Dermis blood vessel endothelial cell (primary cell): ENCODE data around the gene COPS9. TPM values are rescaled to one million over a fixed set of nuclear protein-coding genes. Genes with fewer than 3 reads are reported as not detected.

Experiments used
- DNase-seq: peaks from one replicate; pipeline ENCODE4 v3.0.0; 2010
- total RNA-seq: library from RNA; depleted of rRNA; stranded (reverse); fragments of >200 nt; gene quantifications from 2 replicates; pipeline ENCODE4 v1.2.3, GENCODE V29; 2014

Gene COPS9
- total RNA-seq, 1 donor from 2014 or later = 98.9 TPM

- no peak for DNase-seq
Observed at GRCh38 chr2:240165661-240166060, 29.6 kb upstream of the COPS9 start.

- DNase-seq = no peak
Observed at GRCh38 chr2:240165034-240165433, 28.9 kb upstream of the COPS9 start.

DNA sequence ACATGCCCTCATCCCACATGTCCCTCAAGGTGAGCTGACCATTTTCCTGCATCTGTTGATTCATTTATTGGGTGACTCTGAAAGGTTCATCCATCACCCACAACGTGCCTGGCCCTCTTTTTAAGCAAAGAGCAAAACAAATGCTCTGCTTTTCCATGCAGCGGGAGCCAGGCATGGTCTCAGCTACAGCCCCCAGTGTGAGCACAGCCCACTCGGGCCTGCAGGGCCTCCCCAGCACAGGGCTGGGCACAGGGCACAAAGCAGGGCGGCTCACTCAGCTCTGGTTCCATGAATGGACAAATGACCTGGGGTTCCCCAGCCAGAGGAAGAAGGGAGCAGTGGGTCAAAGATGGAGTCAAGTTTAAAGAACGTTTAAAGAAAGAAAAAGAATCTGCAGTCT lies 28.5 kb upstream of the COPS9 start:
- DNase-seq = no peak

DNA sequence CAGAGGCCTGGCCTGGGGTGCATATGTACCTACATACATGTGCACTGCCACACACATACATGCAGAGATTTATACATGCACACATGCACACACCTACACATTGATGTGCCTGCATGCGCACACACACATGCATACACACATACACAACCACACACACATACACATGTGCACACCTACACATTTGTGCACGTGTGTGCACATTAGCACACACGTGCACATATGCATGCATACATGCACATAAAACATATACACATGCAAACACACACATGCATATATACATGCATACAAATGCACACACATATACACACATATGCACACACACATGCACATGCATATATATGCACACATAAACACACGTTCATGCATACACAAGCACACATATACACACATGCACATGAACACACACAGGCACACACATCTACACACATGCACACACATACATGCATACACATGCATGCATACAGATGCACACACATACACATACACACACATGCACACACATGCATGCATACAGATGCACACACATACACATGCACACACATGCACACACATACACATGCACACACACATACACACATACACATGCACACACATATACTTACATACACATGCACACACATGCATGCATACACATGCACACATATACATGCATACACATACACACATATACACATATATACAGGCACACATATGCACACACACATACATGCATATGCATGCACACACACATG lies 27.9 kb upstream of the COPS9 start:
- no peak for DNase-seq

DNA sequence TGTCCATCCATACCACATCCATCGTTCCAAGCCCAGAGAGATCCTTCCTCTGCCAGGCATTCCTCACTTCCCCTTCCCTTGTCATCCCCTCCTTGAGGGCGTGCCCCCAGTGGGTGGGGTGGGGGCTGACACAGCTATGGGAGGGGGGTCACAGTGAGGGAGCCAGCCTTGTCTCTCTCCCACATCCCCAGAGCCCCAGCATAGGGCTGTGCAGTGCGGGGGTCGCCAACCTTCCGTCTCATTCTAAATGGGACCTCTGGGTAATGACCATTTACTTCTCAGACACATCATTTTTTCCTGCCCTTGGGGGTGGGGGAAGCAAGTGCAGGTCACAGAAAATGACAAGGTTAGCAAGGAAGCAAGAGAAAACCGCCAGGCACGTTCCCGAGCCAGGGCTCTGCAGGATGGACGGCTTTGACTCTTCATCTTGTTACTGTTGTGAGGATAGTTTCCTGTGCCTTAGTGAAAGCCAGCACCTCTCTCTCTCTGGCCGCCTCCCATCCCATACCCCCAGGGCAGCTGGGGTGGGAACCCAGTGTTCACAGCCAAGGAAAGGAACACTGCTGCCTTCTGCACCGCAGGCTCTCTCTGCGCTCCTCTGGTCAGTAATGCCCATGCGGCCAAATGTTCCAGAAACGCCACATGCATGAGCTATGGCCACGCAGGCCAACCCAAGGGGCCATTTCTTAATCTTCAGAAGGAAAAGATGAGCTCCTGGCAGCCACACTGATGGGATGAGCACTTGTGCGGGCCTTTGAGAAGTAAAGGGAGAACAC lies 27.0 kb upstream of the COPS9 start:
- no peak for DNase-seq

DNA sequence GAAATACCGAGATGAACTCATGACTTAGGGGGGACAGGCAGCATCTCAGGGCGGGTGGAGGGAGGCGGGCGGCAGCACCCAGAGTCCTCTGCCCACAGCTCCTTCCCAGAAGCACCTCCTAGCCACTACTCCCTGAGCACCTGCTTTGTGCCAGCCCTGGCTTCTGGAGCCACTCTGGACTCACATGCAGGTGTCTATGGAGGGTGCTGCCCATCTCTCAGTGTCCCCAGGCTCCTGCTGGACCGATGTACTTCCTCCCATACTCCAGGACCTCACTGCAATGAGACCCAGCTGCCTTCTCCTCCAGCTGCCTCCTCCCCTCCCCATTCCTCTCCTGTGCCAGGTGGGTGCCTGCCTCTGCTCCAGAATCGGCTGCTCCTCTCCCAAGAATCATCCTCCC lies 26.4 kb upstream of the COPS9 start:
- no peak for DNase-seq

DNA sequence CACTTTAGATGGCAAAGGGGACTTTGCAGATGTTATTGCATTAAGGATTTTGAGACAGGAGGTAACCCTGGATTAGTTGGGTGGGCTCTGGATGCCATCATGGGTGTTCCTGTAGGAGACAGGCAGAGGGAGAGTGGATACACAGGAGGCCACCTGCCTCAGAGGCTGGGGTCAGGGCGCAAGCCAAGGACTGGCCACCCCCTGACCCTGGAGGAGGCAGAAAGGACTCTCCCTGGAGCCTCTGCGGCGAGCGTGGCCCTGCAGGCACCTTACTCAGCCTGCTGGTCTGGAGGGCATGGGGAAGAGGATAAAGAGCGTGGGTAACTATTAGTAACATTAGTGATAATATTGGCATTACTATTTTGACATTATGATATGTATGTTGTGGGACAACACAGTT lies 25.9 kb upstream of the COPS9 start:
- DNase-seq = no peak

GRCh38 chr2:240161087-240161750 lies 25.1 kb upstream of the COPS9 start:
- DNase-seq = no peak

- DNase-seq = no peak
Observed at GRCh38 chr2:240160291-240161086, 24.4 kb upstream of the COPS9 start.

GRCh38 chr2:240159251-240159839 lies 23.2 kb upstream of the COPS9 start:
- DNase-seq = no peak

DNA sequence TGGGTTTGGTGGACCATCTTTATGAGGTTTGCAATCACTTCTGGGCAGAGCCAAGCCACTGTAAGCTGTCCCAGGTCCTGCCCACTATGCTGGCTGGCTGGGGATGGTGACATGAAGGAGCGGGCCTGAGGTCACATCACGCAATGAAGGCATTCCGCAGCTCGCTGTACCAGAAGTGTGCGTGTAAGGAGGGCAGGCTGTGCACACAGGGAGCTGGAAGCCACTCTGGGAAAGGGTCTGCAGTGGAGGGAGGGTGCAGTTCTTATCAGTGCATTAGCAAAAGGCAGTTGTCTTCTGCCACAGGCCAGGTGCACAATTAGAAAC lies 21.0 kb upstream of the COPS9 start:
- no peak for DNase-seq

DNA sequence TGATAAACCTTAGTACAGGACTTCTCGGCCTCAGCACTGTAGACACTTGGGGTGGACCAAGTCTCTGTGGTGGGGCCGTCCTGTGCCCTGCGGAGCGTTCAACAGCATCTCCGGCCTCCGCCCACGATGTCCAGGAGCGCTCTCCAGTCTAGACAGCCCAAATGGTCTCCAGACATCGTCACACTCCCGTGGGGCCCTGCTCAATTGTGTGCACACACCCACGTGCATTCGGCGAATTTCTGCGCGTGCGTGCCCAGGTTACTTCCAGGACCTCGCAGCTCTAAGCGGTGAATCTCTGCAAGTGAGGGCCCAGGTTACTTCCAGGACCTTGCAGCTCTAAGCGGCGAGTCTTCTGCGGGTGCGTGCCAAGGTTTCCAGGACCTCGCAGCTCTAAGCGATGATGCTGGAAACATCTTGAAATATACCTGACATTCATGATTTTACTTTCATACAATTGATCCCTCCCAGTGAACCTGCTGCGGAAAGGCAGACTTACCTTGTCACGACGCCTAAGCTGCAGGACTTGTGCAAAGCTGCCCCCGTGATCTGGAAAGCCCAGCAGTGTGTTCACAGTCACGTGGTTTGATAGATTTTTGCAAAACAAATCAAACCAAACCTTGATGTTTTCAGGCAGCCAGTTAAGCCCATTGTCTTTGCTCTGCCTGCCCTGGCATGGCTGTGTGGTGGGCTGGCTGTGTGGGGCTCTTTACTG lies 20.5 kb upstream of the COPS9 start:
- no peak for DNase-seq

- DNase-seq = no peak
Observed at GRCh38 chr2:240155745-240156390, 19.8 kb upstream of the COPS9 start.

DNA sequence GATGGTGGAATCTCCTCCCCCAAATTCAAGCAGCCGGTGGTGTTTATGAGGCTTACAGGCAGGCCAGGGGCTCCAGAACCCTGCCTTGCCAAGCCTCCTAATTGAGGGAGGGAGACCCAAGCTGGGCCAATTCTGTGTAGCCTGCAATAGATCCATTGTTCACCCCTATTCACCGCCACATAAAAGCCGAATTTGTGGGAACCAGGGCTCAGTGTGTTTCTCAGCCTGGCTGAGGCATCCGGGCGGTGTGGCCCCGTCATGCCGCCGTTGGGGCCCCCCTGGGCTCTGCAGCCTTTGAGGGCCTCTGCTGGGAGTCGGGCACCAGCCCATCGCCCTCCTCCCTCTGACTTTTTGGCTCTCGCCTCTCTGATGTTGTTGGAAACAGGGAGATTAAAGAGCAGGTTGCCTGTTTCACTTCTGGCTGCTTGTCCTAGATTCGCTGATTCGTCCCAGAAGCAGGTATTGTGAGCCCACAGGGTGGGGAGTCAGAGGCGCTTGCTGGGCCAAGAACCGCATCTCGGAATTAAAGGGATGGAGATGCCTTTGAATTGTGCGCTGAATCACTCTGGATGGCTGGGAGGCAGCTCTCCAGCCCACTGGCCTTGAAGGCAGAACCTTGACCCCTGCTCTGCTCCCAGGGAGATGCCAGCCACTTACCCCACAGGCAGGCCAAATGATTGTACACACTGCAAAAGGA lies 19.1 kb upstream of the COPS9 start:
- DNase-seq = no peak

DNA sequence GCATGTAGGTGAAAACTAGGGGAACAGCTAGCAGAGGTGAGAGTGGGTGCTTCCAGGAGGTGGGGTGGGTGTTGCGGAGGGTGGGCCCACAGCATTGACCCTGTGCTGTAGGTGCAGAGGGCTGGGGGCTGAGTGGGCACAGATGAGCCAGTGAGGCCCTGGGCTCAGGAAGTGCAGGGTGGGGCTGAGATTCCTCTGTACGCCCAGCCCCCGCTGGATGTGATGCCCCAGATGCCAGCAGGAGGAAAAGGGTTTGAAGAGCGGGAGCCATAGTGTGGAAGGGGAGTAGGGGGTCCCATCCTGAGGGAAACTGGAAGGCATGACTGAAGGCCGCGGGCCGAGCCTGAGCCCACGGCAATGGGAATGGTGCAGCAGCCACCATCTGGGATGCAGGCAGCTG lies 18.5 kb upstream of the COPS9 start:
- no peak for DNase-seq

DNA sequence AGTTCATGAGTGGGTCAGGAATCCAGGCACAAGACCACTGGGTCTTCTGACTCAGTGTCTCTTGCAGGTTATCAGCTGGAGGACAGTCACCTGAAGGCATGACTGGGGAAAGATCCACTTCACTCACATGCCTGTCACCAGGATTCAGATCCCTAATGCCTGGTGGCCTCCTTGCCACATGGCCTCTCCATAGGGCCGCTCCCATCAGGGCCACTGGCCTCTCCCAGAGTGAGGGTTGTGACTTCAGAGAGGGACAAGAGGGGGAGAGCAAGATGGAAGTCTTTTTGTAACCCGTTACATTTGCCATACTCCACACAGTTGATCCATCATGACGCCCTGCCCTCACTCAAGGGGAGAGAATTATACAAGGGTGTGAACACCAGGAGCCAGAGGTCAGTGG lies 17.3 kb upstream of the COPS9 start:
- DNase-seq = no peak

DNA sequence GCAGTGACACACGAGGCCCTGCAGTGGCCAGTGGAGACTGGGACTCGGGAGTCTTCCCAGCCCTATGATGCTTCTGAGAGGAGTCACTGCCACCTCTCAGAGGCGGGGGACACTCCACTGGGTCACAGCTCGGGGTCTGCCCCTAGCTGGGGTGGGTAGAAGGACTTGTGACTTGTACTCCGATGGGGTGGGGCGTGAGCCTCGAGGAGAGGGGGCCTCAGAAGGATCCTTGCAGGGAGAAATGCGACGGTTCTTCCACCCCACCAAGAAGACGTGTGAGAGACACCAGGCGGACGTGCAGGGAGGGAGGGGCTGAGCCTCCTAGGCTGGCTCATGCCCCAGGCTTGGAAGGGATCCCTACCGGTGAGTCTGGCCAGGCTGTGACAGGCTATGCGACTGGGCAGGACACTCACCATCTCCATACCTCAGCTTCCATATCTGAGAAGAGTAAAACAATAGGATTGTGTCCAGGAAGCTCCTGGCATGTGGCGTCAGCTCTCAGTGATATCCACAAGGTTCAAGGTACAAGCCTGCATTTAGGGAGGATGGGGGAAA lies 15.4 kb upstream of the COPS9 start:
- DNase-seq = no peak

- DNase-seq = peak; percentile 58
Observed at GRCh38 chr2:240149943-240150784, 14.1 kb upstream of the COPS9 start.

DNA sequence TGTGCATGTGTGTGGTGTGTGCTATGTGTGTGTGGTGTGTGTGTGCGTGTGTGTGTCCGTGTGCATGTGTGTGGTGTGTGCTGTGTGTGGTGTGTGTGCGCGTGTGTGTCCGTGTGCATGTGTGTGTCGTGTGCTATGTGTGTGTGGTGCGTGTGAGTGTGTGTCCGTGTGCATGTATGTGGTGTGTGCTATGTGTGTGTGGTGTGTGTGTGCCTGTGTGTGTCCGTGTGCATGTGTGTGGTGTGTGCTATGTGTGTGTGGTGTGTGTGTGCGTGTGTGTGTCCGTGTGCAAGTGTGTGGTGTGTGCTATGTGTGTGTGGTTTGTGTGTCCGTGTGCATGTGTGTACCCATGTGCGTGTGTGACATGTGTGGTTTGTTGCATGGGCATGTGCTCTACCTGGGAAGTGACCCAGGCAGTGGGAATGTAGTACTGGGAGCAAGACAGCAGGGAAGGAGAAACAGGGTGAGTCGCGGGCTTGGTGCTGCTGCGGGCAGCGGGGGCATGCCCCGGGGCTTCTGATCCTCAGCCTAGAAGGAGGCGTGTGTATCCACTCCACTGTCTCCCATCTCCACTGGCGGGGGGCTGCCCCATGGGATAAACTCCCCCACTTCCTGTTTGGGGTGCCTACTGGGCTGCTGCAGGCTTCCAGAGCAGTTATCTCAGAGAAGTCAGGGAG lies 11.9 kb upstream of the COPS9 start:
- DNase-seq = no peak
